NCI-H2107 treated with DMSO at 0.1 percent for 48 hours (cell line): ENCODE measurements around the gene EEPD1.

Experiments used
- DNase-seq: peaks from one replicate; lab custom pipeline; 2025; ENCODE audit not compliant: unreplicated experiment; lab: John Stamatoyannopoulos, UW

The EEPD1 gene

GRCh38 chr7:36297364-36298009 is 144.4 kb downstream of the EEPD1 start:
- DNase-seq, result no peak

GRCh38 chr7:36298106-36298505 is 145.1 kb downstream of the EEPD1 start:
- DNase-seq, result no peak

- DNase-seq, result no peak
Observed at GRCh38 chr7:36299223-36299774, 146.2 kb downstream of the EEPD1 start.

- no peak for DNase-seq
Observed at GRCh38 chr7:36299823-36300341, 146.8 kb downstream of the EEPD1 start.

GRCh38 chr7:36300696-36301350 is 147.8 kb downstream of the EEPD1 start:
- DNase-seq, result no peak

- peak; percentile 18 for DNase-seq
Observed at GRCh38 chr7:36301914-36302771, 149.1 kb downstream of the EEPD1 start.

- DNase-seq, result peak; percentile 96
Observed at GRCh38 chr7:36303202-36304098, 150.4 kb downstream of the EEPD1 start.

- no peak for DNase-seq
Observed at GRCh38 chr7:36304099-36304425, 151.0 kb downstream of the EEPD1 start.

- DNase-seq, result no peak
Observed at GRCh38 chr7:36305226-36305625, 152.2 kb downstream of the EEPD1 start.

- DNase-seq, result no peak
Observed at GRCh38 chr7:36305648-36306047, 152.6 kb downstream of the EEPD1 start.

GRCh38 chr7:36306222-36306621 is 153.2 kb downstream of the EEPD1 start:
- no peak for DNase-seq

GRCh38 chr7:36306722-36307121 is 153.7 kb downstream of the EEPD1 start:
- no peak for DNase-seq

- peak; percentile 34 for DNase-seq
Observed at GRCh38 chr7:36308031-36308430, 155.0 kb downstream of the EEPD1 start.

- DNase-seq, result no peak
Observed at GRCh38 chr7:36309301-36309700, 156.2 kb downstream of the EEPD1 start.

GRCh38 chr7:36309716-36310115 is 156.7 kb downstream of the EEPD1 start:
- DNase-seq, result no peak

- DNase-seq, result no peak
Observed at GRCh38 chr7:36310897-36311296, 157.8 kb downstream of the EEPD1 start.

GRCh38 chr7:36311539-36311938 is 158.5 kb downstream of the EEPD1 start:
- no peak for DNase-seq

- peak; percentile 79 for DNase-seq
Observed at GRCh38 chr7:36312064-36312914, 159.2 kb downstream of the EEPD1 start.

- DNase-seq, result no peak
Observed at GRCh38 chr7:36312915-36313334, 159.9 kb downstream of the EEPD1 start.

GRCh38 chr7:36313607-36314006 is 160.6 kb downstream of the EEPD1 start:
- DNase-seq, result no peak
